ENCODE results near the gene SULT4A1.

Gene SULT4A1

DNA sequence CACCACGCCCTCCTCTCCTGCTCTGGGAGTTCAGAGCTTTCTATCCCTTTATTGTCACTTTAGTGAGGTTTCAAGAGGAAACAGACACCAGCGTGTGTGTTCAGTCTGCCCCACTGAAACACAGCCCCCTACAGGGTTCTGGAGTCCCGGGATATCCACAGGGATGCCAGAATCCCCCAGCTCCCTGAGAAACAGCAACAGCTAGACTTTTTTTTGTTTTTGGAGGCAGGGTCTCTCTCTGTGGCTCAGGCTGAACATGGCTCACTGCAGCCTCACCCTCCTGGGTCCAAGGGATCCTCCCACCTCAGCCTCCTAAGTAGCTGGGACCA is 10.4 kb downstream of the SULT4A1 start:
- peaks cover 95% of the 10 kb centered on the region for H3K27me3 ChIP-seq (replicated peaks; ENCODE audit: insufficient read depth, low read length)
- no peaks in the 10 kb centered on the region for H4K20me1 ChIP-seq (ENCODE audit: insufficient read depth, low read length)
- no peaks in the 10 kb centered on the region for H3K36me3 ChIP-seq (replicated peaks; ENCODE audit: insufficient read depth, low read length)
- TF ChIP-seq EZH2 (optimal IDR thresholded peaks at IDR 0.05; ENCODE audit: low read depth, low read length) (no peak), EZH2phosphoT487 (IDR thresholded peaks at IDR 0.05; ENCODE audit: low read length) (no peak)
- TF ChIP-seq, protein P1, sequence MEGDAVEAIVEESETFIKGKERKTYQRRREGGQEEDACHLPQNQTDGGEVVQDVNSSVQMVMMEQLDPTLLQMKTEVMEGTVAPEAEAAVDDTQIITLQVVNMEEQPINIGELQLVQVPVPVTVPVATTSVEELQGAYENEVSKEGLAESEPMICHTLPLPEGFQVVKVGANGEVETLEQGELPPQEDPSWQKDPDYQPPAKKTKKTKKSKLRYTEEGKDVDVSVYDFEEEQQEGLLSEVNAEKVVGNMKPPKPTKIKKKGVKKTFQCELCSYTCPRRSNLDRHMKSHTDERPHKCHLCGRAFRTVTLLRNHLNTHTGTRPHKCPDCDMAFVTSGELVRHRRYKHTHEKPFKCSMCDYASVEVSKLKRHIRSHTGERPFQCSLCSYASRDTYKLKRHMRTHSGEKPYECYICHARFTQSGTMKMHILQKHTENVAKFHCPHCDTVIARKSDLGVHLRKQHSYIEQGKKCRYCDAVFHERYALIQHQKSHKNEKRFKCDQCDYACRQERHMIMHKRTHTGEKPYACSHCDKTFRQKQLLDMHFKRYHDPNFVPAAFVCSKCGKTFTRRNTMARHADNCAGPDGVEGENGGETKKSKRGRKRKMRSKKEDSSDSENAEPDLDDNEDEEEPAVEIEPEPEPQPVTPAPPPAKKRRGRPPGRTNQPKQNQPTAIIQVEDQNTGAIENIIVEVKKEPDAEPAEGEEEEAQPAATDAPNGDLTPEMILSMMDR (IDR thresholded peaks at IDR 0.05; ENCODE audit: low read length): no peak
- no peaks in the 10 kb centered on the region for H3K9me3 ChIP-seq (replicated peaks; ENCODE audit: insufficient read depth, low read length)
- no peak overlapping the region for H3K9ac ChIP-seq (ENCODE audit: low read length)
- DNase-seq: no peak
- H2AFZ ChIP-seq (ENCODE audit: low read length): no peak overlapping the region
- H3K4me1 ChIP-seq (ENCODE audit: low read length): no peaks in the 10 kb centered on the region
- no peaks in the 10 kb centered on the region for H3K79me2 ChIP-seq (ENCODE audit: low read length)
- H3K4me3 ChIP-seq (ENCODE audit: low read length): no peak overlapping the region
- H3F3A ChIP-seq (ENCODE audit: insufficient read depth, low read length): no peaks in the 10 kb centered on the region
- no peak overlapping the region for H3K27ac ChIP-seq (ENCODE audit: low read length)
- no peaks in the 10 kb centered on the region for H3K9me2 ChIP-seq (replicated peaks; ENCODE audit: insufficient read depth, low read length)
- no peak overlapping the region for H3K4me2 ChIP-seq (ENCODE audit: low read depth, low read length)

DNA sequence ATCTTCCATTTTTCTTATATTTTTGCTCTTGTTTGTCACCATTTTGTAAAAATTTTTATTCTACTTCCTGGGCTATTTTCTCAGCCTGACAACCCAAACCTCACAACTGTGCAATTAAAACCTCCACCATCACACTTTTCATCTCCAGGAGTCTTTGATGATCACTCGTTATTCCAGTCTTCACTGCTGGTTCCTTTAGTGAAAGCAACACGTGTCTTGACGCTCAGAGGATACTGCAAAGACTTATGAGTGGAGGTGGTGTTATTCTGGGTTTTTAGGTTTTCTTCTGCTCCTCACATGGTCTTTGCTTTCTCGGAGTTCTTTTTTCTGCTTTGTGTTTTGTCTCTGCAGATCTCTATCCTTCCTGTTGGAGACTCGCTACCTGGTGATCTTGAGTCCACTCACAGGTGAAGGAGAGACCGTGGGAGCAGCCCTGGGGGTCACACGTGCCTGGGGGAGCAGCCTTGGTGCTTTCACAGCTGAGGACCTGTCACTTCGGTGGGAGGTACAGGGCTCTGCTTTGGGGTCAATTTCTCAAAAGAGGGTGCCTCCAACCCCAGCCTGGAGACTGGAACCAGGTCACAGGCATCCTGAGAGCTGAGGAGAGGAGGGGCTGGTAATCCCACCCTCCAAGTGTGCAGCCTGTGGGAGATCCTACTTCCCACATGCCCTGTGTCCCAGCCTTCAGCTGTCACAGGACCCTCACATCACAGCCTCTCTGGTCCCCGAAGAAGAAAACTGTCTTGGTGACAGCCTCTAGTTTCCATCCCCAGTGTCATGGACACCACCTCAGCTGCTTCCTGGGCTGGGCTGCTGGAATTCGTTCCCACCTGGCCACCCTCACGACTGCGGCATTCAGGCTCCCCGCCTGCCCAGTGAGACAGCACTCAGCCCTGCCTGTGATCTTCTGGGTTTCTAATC is 11.0 kb downstream of the SULT4A1 start:
- TF ChIP-seq, protein P1 (IDR thresholded peaks at IDR 0.05; ENCODE audit: low read length): no peak
- TF ChIP-seq EZH2phosphoT487 (IDR thresholded peaks at IDR 0.05; ENCODE audit: low read length) (no peak), EZH2 (optimal IDR thresholded peaks at IDR 0.05; ENCODE audit: low read depth, low read length) (no peak)

DNA sequence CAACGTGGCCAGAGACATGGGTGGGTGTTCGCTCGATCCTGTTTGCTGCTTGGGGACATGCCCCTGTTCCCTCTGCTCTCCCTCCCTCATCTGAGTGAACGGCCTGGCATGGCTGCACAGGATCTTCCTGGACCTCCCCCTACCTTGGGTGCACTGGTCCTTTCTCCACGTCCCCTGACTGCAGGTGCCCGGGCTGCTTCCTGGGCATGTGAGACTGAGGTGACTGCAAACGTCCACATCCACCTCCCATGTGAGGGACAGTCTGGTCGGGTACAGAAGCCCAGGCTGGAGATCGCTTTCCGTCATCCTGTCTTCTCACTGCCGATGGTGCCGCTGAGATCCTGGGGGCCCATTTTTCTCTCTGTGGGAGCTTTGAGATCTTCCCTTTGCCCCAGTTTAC is 11.8 kb downstream of the SULT4A1 start:
- TF ChIP-seq, protein P1 (IDR thresholded peaks at IDR 0.05; ENCODE audit: low read length): no peak
- TF ChIP-seq EZH2 (optimal IDR thresholded peaks at IDR 0.05; ENCODE audit: low read depth, low read length) (no peak), EZH2phosphoT487 (IDR thresholded peaks at IDR 0.05; ENCODE audit: low read length) (no peak)
- Histone ChIP-seq H2AFZ (ENCODE audit: low read length) (no peak overlapping the region), H3K4me1 (ENCODE audit: low read length) (no peaks in the 10 kb centered on the region), H3F3A (ENCODE audit: insufficient read depth, low read length) (no peaks in the 10 kb centered on the region), H3K27me3 (replicated peaks; ENCODE audit: insufficient read depth, low read length) (peaks cover 95% of the 10 kb centered on the region), H3K9me3 (replicated peaks; ENCODE audit: insufficient read depth, low read length) (no peaks in the 10 kb centered on the region), H3K79me2 (ENCODE audit: low read length) (no peaks in the 10 kb centered on the region), H3K9ac (ENCODE audit: low read length) (no peak overlapping the region), H4K20me1 (ENCODE audit: insufficient read depth, low read length) (no peaks in the 10 kb centered on the region), H3K36me3 (replicated peaks; ENCODE audit: insufficient read depth, low read length) (no peaks in the 10 kb centered on the region), H3K4me2 (ENCODE audit: low read depth, low read length) (no peak overlapping the region), H3K27ac (ENCODE audit: low read length) (no peak overlapping the region), H3K9me2 (replicated peaks; ENCODE audit: insufficient read depth, low read length) (no peaks in the 10 kb centered on the region), H3K4me3 (ENCODE audit: low read length) (no peak overlapping the region)
- DNase-seq: no peak

More for the DNA sequence above, 11.0 kb downstream of the SULT4A1 start:
- Histone ChIP-seq H3K9me3 (replicated peaks; ENCODE audit: insufficient read depth, low read length) (no peaks in the 10 kb centered on the region), H4K20me1 (ENCODE audit: insufficient read depth, low read length) (no peaks in the 10 kb centered on the region), H3K9ac (ENCODE audit: low read length) (no peak overlapping the region), H2AFZ (ENCODE audit: low read length) (no peak overlapping the region), H3F3A (ENCODE audit: insufficient read depth, low read length) (no peaks in the 10 kb centered on the region), H3K79me2 (ENCODE audit: low read length) (no peaks in the 10 kb centered on the region), H3K27me3 (replicated peaks; ENCODE audit: insufficient read depth, low read length) (peaks cover 95% of the 10 kb centered on the region), H3K4me1 (ENCODE audit: low read length) (no peaks in the 10 kb centered on the region), H3K36me3 (replicated peaks; ENCODE audit: insufficient read depth, low read length) (no peaks in the 10 kb centered on the region), H3K4me2 (ENCODE audit: low read depth, low read length) (no peak overlapping the region), H3K4me3 (ENCODE audit: low read length) (no peak overlapping the region), H3K27ac (ENCODE audit: low read length) (no peak overlapping the region), H3K9me2 (replicated peaks; ENCODE audit: insufficient read depth, low read length) (no peaks in the 10 kb centered on the region)
- DNase-seq: no peak
